GM12878 (cell line): Measurements from ENCODE around the gene TMEM179B. TPM values are rescaled to one million over a fixed set of nuclear protein-coding genes. Genes with fewer than 3 reads are reported as not detected.

ENCODE experiments used
- ATAC-seq: fragments of 200-7000 bp; cut with Tn5 transposase; 3 replicates; pipeline ENCODE4 v1.9.1; 2020; ENCODE audit warnings: mild to moderate bottlenecking, moderate library complexity
- BruUV-seq: library from RNA; stranded (reverse); fragments of 400-500 nt; replicated peaks from 2 replicates; lab custom pipeline; 2021; lab: Mats Ljungman, UMichigan
- CTCF ChIA-PET: fragments of 300-600 bp; sonication (Branson Sonifier 250); formaldehyde crosslinking; extraction: SDS; loops from one replicate; lab custom pipeline; 2021; ENCODE audit warnings: inconsistent platforms; lab: Yijun Ruan, JAX
- POLR2A ChIA-PET: fragments of 350-600 bp; formaldehyde crosslinking; extraction: SDS; loops from one replicate; lab custom pipeline; 2021; ENCODE audit warnings: inconsistent platforms; lab: Charles Lee
- RAD21 ChIA-PET: fragments of 300-600 bp; sonication (Branson Sonifier 250); formaldehyde crosslinking; loops from one replicate; lab custom pipeline; 2023; ENCODE audit warnings: antibody characterized with exemption; ENCODE audit not compliant: unreplicated experiment; lab: Charles Lee
- SMC1A ChIA-PET: fragments of 300-600 bp; sonication (Branson Sonifier 250); formaldehyde crosslinking; loops from one replicate; lab custom pipeline; 2023; ENCODE audit not compliant: unreplicated experiment, uncharacterized antibody; lab: Charles Lee
- DNase-seq: peaks from one replicate; pipeline ENCODE4 v3.0.0-alpha.2; 2011; ENCODE audit warnings: low read depth, low spot score
- FAIRE-seq: peaks from 3 replicates; lab custom pipeline; 2011; peaks lifted over from hg19 to GRCh38; lab: Jason Lieb, UNC
- H2AFZ ChIP-seq: 2 replicates; pipeline ENCODE4 v1.6.0; 2011; ENCODE audit warnings: low read depth, low read length, control low read depth; ENCODE audit not compliant: control insufficient read depth
- H3K27ac ChIP-seq: 2 replicates; pipeline ENCODE4 v1.5.1; 2011; ENCODE audit warnings: control low read depth; ENCODE audit not compliant: control insufficient read depth, insufficient read depth
- H3K27me3 ChIP-seq, 2 experiments: replicated peaks in 1 of 2; 2 replicates each; pipeline versions ENCODE4 v1.6.0 to v1.6.1; 2011; ENCODE audit warnings: low read length in 1 of 2; ENCODE audit not compliant: control insufficient read depth in 2 of 2, insufficient read depth in 2 of 2
- H3K36me3 ChIP-seq, 2 experiments: 2 replicates each; pipeline ENCODE4 v1.5.1; 2011; ENCODE audit warnings: low read length in 1 of 2; ENCODE audit not compliant: control insufficient read depth in 2 of 2, insufficient read depth in 2 of 2
- H3K4me1 ChIP-seq: 2 replicates; pipeline ENCODE4 v1.6.1; 2011; ENCODE audit warnings: mild to moderate bottlenecking, low read length, moderate library complexity, mixed read lengths; ENCODE audit not compliant: control insufficient read depth, insufficient read depth
- H3K4me2 ChIP-seq: 2 replicates; pipeline ENCODE4 v1.6.0; 2011; ENCODE audit warnings: control low read depth; ENCODE audit not compliant: control insufficient read depth, insufficient read depth
- H3K4me3 ChIP-seq: fragments of 200-600 bp; sonication (generic); 2 replicates; pipeline ENCODE4 v1.5.1; 2016
- H3K79me2 ChIP-seq: 2 replicates; pipeline ENCODE4 v1.6.0; 2011; ENCODE audit warnings: low read length; ENCODE audit not compliant: control insufficient read depth, insufficient read depth
- H3K9ac ChIP-seq: 2 replicates; pipeline ENCODE4 v1.8.0; 2011; ENCODE audit warnings: low read length, control low read depth, mixed read lengths; ENCODE audit not compliant: control insufficient read depth, insufficient read depth
- H3K9me3 ChIP-seq: replicated peaks from 3 replicates; pipeline ENCODE4 v1.5.1; 2011; ENCODE audit warnings: mild to moderate bottlenecking, low read length; ENCODE audit not compliant: control insufficient read depth, insufficient read depth
- H4K20me1 ChIP-seq: 2 replicates; pipeline ENCODE4 v1.6.0; 2011; ENCODE audit not compliant: control insufficient read depth, insufficient read depth
- ATF3 ChIP-seq: IDR thresholded peaks from 2 replicates; pipeline ENCODE4 v1.6.1; 2011; ENCODE audit warnings: low read depth, mild to moderate bottlenecking, low read length, moderate library complexity, borderline replicate concordance; ENCODE audit errors: extremely low read depth
- EZH2 ChIP-seq: IDR thresholded peaks from 2 replicates; pipeline ENCODE4 v1.6.1; 2012; ENCODE audit warnings: low read depth, mild to moderate bottlenecking, control low read depth, inconsistent platforms, low read length, borderline replicate concordance; ENCODE audit not compliant: control insufficient read depth
- IKZF1 ChIP-seq: fragments of 450-650 bp; conservative IDR thresholded peaks from 2 replicates; pipeline ENCODE4 v1.6.1; 2017; ENCODE audit warnings: antibody characterized with exemption, mild to moderate bottlenecking
- NR2F1 ChIP-seq: fragments of 450-650 bp; conservative IDR thresholded peaks from 2 replicates; pipeline ENCODE4 v1.6.1; 2017; ENCODE audit warnings: mild to moderate bottlenecking
- REST ChIP-seq: IDR thresholded peaks from 2 replicates; pipeline ENCODE4 v1.6.1; 2012; ENCODE audit warnings: mild to moderate bottlenecking, low read depth, low read length
- ZNF592 ChIP-seq: fragments of 450-650 bp; IDR thresholded peaks from 2 replicates; pipeline ENCODE4 v1.6.1; 2017; ENCODE audit warnings: mild to moderate bottlenecking, moderate library complexity
- WGBS: methylation state at CpG from one replicate; pipeline ENCODE4 v1.1.6; 2016; ENCODE audit warnings: low lambda C conversion rate; ENCODE audit not compliant: insufficient replicate concordance, insufficient coverage; ENCODE audit errors: missing lambda C conversion rate; 5-methylcytosine and 5-hydroxymethylcytosine counted together
- in situ Hi-C: fragments of 300-500 bp; cut with MboI; formaldehyde crosslinking; loops from 9 replicates; pipeline ENCODE4 v1.14.3; 2018; ENCODE audit warnings: mixed read lengths
- intact Hi-C: fragments of 100-400 bp; cut with micrococcal nuclease; formaldehyde crosslinking; loops from one replicate; pipeline ENCODE4 v1.14.2; 2022; ENCODE audit not compliant: unreplicated experiment
- polyA plus RNA-seq, 11 experiments: library from polyadenylated mRNA; depleted of rRNA in 4 of 11; unstranded in 6 of 11; stranded (reverse) in 5 of 11; fragments of >200 nt; fragmentation: Nextera tagmentation in 4 of 11; fragmentation: Illumina TruSeq in 1 of 11; extraction: Ambion mirVana in 4 of 11; extraction: Trizol in 1 of 11; gene quantifications; 1 replicate in 1 of 11; 2 replicates in 10 of 11; pipeline versions ENCODE4 v1.2.1 to v1.2.3, GENCODE V29; 2011 to 2016; ENCODE audit warnings: inconsistent platforms in 2 of 11, missing spikeins in 2 of 11, low read depth in 1 of 11
- total RNA-seq, 4 experiments: library from RNA; depleted of rRNA in 3 of 4; stranded (reverse); fragments of >200 nt in 3 of 4; fragmentation: Illumina TruSeq in 1 of 4; extraction: Trizol in 1 of 4; gene quantifications; 2 replicates each; pipeline versions ENCODE4 v1.2.1 to v1.2.3, GENCODE V29; 2013 to 2021

TMEM179B gene
- total and polyA plus RNA-seq, 10 of the 15 experiments (the other 5 are each of a cell fraction or from before 2014, with no cell fraction given): 21.7 to 82.4 (median 42.0) TPM

GRCh38 chr11:62755086-62755615 is 32.1 kb upstream of the TMEM179B start:
- DNase-seq (no peak), FAIRE-seq (no peak), ATAC-seq (no peak)
- in situ Hi-C loops (no loop called here), intact Hi-C loops (no loop called here)
- Histone ChIP-seq H3K9ac (no peak overlapping the region), H2AFZ (no peak overlapping the region), H3K27me3 (no peaks in the 10 kb centered on the region), H3K4me2 (peak overlapping the region; percentile 82), H3K27ac (no peak overlapping the region), H3K4me3 (no peak overlapping the region), H4K20me1 (no peaks in the 10 kb centered on the region), H3K36me3 (no peaks in the 10 kb centered on the region), H3K9me3 (no peaks in the 10 kb centered on the region), H3K4me1 (peaks cover 6% of the 10 kb centered on the region)
- 72% methylated on average over 10 of the region's 10 CpGs for WGBS
- CTCF ChIA-PET: interaction anchor here (1.3 to 3.5 kb wide), 5 partner anchors 14 to 34 kb away, joined by 3 to 42 read pairs (median 11); partner anchors contain the start of genes TAF6L and TTC9C
- RAD21 ChIA-PET: interaction anchor here (1.9 to 2.1 kb wide), 2 partner anchors 26 to 91 kb away, joined by 11 to 44 read pairs; partner anchors contain the start of genes C11orf98, CSKMT, HNRNPUL2 and TTC9C
- POLR2A ChIA-PET: interaction anchor here (1.1 to 4.6 kb wide), 11 partner anchors 9 to 96 kb away, joined by 3 to 70 read pairs (median 10); partner anchors contain the start of genes C11orf98, CSKMT, HNRNPUL2 and NXF1
- SMC1A ChIA-PET: interaction anchor here (3.5 kb wide), 1 partner anchor 26 kb away, joined by 27 read pairs; the partner anchor contains the start of genes HNRNPUL2 and TTC9C
- no TSS peak for BruUV-seq
- TF ChIP-seq REST: no peak
- no peak for TF ChIP-seq IKZF1
- no peak for TF ChIP-seq EZH2
- TF ChIP-seq NR2F1: no peak
- no peak for TF ChIP-seq ZNF592
- no peak for TF ChIP-seq ATF3
- TF ChIP-seq, all 136 proteins: peak for 0
- no peaks in the 10 kb centered on the region; the same call in 1 of the 2 replicates for H3K79me2 ChIP-seq
